ENCODE results near the gene BORCS8.
A peak's percentile ranks its signal among the peaks of the same experiment; 100 is the strongest.
"Not testable (repeated sequence)": the region's sequence is repeated elsewhere in the genome, so short reads cannot be mapped to it uniquely, and the experiment has no call there.

The BORCS8 gene

DNA sequence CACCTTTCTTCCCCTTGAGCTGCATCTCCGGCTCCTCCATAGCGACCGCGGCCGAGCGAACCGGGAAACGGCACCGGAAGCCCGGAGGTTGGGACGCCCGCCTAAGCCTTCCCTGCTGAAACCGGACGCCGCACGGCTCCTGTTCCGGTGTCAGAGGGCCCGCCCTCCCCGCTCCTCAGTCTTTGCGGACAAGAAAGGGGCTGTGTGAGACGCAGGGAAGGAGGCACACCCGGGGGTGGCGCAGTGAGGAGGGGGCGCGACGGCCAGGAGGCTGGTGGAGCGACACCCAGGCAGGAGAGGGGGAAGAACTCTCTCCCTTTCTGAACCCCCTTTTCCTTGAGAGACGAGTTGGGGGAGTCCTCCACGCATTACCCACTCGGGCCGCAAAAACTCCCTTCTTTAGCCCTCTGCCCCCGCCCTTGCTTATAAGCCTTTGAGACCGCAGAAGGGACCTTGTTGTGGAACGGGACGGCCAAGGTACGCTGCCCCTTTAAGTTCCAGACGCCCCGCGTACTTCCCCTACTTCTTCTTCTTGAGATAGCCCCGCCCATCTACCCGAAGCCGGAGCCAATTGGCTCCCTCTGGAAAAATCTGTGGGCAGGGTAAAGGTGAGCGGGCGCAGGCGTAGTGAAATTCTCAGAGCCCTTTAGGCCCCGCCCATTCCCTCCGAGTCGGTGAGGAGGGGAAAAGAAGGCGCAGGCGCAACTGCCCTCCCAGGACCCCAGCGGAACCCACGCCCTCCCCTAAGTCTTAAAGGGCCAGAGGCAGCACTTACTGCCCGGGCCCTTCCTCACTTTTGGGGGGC lies at the start of gene BORCS8, which contains the start of gene RFXANK:
BORCS8 (minus strand) TSS at position 75 of the 805 bp plus-strand sequence; CDS start at position 40, 35 bp downstream.
RFXANK (plus strand) TSS at position 181 of the 805 bp plus-strand sequence. CDS start 1,689 bp downstream, outside the sequence.
- DNase-seq = peak; percentile 94

DNA sequence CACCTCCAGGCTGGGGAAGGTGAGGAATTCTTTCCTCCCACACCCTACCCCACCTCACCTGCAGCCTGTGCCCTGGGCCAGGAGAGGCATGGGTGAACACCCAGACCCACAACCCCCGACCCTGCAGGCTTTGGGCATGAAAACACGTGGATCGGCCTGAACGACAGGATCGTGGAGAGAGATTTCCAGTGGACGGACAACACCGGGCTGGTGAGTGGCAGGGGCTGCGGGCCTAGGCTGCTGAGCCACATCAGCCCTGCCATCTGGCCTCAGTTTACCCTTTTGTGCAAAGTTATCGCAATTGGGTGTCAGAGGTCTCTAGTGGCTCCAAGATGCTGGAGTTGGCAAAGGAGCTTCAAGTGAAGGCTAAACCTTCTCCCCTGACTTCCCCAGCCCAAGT lies 48.5 kb upstream of the BORCS8 start:
- no peak for DNase-seq

DNA sequence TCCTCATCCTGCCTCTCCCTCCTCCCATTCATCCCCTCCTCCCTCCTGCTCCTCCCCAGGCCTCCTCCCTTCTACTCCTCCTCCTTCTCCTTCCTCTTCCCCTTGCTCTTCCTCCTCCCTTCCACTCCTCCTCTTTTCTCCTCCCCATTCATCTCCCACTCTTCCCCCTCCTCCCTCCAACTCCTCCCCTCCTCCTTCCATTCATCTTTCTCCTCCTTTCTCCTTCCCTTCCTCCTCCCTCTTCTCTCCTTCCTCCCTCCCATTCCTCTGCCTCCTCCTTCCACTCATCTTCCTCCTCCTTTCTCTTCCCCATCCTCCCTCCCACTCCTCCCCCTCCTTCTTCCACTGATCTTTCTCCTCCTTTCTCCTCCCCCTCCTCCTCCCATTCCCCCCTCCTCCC lies 47.7 kb upstream of the BORCS8 start:
- no peak for DNase-seq

DNA sequence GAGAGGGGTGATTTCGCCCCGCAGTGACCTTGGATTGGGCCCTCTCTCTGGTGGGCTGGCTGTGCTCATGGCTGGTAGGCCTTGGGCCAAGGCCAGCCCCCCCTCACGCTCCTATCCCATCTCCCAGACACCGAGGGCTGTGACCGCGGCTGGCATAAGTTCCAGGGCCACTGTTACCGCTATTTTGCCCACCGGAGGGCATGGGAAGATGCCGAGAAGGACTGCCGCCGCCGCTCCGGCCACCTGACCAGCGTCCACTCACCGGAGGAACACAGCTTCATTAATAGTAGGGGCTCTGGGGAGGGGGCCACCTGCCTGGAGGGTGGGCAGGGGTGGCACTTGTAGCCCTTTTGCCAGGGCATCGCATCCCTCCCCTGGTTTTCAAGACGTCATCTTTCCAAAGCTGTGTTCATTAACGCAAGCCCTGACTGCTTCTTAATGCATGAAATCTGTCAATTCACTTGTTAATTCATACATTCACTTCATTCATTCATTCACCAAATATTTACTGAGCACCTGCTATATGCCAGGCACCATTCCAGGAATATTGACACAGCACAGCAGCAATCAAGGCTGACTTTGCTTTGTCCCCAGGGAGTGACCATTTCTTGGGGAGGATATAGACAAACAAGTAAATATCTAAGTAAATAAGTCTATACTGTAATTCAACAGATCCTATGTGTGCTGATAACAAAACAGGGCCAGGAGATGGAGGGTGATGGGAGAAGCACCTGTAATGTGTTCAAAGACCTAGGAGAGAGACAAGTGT lies 46.4 kb upstream of the BORCS8 start:
- no peak for DNase-seq

DNA sequence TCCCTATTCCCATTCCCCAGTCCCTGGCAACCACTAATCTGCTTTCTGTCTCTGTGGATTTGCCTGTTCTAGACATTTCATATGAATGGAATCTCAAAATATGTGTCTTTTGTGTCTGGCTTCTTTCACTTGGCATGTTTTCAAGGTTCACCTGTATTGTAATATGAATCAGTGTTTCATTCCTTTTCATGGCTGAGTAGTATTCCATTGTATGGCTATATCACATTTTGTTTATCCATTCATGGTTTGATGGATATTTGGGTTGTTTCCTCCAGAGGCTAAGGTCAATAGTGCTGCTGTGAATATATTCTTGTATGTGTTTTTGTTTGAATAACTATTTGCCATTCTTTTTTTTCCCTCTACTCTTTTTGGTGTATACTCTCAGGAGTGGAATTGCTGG lies 44.2 kb upstream of the BORCS8 start:
- no peak for DNase-seq

DNA sequence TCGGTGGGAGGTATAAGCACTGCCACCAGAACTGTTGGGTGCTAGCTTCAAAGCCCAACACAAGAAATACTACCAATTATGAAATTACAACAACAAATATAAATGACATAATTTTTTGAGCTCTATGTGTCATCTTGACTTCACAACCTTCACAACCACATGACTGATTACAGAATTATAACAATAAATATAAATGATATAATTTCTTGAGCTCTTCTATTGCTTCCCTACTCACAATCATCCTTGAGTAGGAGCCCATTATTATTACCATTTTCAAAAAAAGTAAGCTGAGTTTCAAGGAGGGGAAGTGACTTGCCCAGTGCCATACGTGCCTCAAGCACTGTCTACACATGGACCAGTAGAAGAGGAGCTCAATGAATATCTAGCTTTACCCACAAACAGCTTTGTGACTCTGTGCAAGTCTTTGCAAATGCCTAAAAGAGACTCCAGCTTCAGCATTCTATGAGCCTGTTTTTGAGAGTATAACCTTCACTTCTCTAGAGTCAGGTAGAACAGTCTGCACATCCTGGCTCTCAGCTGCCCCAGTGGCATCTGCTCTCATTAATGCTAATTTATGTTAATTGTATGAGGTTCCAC lies 42.4 kb upstream of the BORCS8 start:
- DNase-seq = no peak

DNA sequence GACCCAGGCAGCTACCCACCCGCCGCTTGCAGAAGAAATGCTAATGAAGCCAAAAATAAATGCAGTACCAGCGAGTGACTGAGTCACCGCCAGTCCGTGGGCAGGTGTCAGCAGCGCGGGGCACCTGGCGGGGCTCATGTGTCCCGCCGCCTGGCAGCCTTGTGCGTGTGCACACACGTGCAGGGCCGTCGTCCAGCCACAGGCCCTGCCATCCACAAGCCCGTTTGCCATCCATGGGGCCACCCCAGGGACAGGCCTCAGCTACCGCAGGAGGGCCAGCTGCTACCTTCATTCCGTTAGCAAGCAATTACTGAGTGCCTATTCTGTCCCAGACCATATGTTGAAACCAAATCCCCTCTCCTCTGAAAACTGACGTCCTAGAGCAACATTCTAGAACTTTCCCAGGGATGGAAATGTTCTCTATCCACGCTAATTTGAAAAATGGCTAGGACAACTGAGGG lies 40.3 kb upstream of the BORCS8 start:
- no peak for DNase-seq

DNA sequence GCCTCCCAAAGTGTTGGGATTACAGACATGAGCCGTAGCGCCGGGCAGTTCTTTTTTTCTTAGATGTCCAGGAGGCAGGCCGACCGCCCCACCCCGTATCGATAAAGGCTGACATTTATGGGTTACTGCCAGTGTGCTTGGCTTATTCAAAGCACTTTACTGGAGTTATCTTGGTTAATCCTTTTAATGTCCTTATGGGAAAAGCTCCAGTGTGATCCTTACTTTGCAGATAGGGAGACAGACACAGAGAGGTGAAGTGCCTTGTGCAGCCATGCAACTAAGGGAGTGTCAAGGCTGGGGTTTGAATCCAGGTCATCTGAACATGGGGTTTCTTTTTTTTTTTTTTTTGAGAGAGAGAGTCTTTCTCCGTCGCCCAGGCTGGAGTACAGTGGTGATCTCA lies 39.0 kb upstream of the BORCS8 start:
- DNase-seq = no peak

DNA sequence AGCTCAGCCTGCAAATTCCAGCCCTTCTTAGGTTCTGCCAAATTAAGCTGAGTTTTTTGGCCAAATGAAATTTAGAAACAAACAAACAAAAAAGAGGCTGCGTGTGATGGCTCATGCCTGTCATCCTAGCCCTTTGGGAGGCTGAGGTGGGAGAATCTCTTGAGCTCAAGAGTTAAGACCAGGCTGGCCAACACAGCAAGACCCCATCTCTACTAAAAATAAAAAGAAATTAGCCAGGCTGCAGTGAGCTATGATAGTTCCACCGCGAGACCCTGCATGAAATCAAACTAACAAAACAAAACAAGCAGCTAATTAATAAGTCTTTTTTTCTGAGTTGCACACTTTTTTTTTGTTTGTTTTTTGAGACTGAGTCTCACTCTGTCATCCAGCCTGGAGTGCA lies 37.7 kb upstream of the BORCS8 start:
- no peak for DNase-seq

DNA sequence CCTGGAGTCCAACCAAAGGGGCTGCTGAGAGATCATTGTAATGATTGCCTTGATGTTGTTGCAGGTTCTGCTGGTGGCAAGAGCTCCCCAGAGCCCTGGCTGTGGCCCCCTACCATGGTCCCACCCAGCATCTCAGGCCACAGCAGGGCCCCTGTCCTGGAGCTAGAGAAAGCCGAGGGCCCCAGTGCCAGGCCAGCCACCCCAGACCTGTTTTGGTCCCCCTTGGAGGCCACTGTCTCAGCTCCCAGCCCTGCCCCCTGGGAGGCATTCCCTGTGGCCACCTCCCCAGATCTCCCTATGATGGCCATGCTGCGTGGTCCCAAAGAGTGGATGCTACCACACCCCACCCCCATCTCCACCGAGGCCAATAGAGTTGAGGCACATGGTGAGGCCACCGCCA lies 35.3 kb upstream of the BORCS8 start:
- no peak for DNase-seq

DNA sequence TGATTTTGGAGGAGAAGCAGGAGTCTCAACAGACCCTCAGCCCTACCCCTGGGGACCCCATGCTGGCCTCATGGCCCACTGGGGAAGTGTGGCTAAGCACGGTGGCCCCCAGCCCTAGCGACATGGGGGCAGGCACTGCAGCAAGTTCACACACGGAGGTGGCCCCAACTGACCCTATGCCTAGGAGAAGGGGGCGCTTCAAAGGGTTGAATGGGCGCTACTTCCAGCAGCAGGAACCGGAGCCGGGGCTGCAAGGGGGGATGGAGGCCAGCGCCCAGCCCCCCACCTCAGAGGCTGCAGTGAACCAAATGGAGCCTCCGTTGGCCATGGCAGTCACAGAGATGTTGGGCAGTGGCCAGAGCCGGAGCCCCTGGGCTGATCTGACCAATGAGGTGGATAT lies 34.7 kb upstream of the BORCS8 start:
- DNase-seq = no peak

DNA sequence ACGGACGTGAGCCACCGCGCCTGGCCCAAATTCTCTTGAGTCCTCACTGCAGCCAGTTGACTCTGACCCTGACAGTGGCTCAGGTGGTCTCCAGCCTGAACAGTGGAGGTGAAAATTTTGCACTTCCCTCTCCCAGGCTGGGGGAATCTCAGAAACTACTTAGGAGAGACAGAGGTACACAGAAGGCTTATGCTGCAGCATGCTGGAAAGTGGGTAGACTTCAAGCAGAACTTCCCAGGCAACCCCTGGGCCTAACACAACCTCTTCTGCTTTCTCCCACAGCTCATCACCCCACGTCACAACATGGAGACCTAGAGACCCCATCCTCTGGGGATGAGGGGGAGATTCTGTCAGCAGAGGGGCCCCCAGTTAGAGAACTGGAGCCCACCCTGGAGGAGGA lies 34.3 kb upstream of the BORCS8 start:
- no peak for DNase-seq

DNA sequence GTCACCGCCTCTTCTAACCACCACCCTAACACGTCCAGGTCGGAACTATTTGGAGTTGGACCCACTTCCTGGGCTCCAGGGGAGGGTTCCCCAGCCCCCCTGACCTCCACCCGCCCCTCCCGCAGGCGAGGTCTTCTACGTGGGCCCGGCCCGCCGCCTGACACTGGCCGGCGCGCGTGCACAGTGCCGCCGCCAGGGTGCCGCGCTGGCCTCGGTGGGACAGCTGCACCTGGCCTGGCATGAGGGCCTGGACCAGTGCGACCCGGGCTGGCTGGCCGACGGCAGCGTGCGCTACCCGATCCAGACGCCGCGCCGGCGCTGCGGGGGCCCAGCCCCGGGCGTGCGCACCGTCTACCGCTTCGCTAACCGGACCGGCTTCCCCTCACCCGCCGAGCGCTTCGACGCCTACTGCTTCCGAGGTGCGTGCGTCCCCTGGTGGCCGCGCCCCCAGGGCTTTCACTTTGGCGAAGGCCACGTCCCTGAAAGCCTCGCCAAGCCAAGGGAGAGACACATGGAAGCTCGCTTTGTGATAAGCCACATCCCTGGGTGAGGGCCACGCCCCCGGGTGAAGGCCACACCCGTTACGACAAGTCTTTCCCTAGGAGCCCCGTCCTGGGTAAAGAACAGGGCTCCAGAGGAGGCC lies 33.0 kb upstream of the BORCS8 start:
- peak; percentile 65 for DNase-seq

DNA sequence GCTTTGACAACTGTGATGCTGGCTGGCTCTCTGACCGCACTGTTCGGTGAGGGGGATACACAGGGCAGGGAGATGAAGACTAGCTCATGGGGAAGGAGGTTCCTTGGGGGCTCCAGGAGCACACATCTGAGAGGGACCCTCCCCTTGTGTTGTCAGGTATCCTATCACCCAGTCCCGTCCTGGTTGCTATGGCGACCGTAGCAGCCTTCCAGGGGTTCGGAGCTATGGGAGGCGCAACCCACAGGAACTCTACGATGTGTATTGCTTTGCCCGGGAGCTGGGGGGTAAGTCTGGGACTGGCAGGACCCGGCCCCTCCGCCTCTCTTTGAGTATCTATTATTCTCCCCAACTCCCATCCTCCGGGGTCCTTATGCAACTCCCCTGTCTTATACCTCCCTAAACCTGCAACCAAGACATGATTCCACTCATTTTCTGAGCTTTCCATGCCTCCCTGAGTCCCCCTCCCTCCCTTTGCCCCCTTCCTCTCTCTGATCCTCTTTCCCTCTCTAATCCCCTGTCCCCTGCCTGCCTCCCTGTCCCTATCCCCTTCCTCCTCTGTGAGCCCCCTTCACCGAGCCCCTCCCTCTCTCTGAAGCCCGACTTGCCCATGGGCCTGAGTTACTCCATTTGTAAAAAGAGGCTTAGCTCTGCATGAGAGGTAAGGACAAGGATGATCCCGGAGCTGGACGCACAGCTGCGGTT lies 32.3 kb upstream of the BORCS8 start:
- no peak for DNase-seq

DNA sequence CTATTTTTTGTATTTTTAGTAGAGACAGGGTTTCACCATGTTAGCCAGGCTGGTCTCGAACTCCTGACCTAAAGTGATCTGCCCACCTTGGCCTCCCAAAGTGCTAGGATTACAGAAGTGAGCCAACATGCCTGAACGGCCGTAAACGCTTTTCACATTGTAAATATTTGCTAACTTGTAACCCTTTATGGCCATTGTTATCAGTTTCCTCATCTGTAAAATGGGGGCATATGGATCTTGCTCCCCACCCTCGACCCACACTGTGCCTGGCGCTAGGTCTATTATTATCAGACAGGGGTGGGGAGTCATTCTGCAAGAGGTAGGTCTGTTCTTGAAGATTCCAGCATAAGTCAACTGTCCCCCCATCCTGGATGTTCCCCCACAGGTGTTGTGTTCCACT lies 31.7 kb upstream of the BORCS8 start:
- DNase-seq = no peak

DNA sequence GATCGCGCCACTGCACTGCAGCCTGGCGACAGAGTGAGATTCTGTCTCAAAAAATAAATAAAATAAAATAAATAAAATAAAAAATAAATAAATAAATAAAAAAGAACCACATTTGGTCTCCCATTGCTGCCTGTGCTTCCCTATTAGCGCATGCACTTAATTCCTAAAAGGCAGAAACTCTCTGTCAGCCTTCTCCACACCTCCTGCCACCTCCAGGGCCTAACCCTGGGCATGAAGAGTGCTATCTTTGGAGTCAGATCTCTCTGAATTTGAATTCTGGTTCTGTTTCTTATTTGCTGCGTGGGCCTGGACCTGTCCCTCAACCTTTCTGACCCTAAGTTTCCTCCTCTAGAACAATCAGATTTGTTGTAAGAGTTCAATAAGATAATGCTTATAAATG lies 31.1 kb upstream of the BORCS8 start:
- DNase-seq = no peak

DNA sequence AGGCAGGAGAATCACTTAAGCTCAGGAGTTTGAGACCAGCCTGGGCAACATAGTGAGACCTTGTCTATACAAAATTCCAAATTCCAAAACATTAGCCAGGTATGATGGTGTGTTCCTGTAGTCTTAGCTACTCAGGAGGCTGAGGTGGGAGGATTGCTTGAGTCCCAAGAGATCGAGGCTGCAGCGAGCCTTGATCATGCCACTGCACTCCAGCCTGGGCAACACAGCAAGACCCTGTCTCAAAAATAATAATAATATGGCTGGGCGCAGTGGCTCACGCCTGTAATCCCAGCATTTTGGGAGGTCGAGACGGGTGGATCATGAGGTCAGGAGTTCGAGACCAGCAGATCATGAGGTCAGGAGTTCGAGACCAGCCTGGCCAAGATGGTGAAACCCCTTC lies 29.0 kb upstream of the BORCS8 start:
- DNase-seq = not testable (repeated sequence)

DNA sequence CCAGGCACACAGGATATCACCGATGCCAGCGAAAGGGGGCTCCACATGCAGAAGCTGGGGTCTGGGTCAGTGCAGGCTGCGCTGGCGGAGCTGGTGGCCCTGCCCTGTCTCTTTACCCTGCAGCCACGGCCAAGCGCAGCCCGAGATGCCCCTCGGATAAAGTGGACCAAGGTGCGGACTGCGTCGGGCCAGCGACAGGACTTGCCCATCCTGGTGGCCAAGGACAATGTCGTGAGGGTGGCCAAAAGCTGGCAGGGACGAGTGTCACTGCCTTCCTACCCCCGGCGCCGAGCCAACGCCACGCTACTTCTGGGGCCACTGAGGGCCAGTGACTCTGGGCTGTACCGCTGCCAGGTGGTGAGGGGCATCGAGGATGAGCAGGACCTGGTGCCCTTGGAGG lies 27.0 kb upstream of the BORCS8 start:
- DNase-seq = no peak

DNA sequence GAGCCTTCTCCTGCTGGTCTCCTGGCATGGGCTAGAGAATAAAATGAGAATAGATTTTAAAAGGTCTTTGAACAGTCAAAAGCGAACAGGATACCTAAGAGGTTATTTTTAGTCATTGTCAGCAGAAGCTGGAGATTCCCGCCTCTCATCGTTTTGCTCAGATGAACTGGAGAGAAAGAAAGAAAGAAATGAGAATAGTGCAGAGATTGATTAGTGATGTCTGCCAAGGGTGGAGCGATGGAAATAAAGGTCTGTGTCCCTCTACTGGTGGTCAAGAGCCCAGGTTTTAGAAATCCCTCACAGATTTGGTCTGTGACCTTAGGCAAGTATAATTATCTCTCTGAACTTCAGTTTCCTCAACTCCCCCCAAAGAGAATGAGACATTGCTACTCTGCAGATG lies 25.1 kb upstream of the BORCS8 start:
- no peak for DNase-seq

DNA sequence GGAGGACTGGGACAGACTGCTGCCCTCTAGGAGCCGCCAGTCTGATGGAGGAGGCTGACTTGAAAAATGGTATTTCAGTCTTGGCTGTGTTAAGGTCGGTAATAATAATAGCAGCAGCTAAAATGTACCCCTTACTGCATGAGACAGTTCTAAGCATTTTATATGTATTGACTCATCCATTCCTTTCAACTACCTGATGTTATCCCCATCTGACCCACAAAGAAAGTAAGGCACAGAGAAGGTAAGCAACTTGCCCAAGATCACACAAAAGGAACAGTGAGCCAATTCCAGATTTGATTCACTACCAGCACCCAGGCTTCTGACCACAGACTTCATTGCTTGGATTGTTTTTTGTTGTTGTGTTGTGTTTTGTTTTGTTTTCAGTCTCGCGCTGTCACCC lies 23.8 kb upstream of the BORCS8 start:
- DNase-seq = no peak

DNA sequence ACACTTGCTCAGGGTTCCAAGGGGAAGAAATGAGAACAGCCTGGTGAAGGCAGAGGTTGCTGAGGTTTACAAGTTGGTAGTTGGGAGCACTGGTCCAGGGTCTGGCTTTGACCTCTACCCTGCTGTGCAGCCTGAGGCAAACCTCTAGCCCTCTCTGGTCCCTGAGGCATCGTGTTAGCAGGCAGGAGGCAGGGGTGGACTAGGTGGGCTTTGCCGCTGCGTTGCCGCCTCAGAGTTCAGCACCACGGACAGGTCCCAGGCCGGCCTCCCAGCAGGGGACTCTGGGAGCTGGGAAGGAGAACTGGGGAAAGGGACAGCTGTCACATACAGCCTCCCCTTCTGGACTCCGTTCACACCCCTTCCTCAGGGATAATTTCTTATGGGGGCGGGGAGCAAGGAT lies 22.9 kb upstream of the BORCS8 start:
- DNase-seq = no peak

DNA sequence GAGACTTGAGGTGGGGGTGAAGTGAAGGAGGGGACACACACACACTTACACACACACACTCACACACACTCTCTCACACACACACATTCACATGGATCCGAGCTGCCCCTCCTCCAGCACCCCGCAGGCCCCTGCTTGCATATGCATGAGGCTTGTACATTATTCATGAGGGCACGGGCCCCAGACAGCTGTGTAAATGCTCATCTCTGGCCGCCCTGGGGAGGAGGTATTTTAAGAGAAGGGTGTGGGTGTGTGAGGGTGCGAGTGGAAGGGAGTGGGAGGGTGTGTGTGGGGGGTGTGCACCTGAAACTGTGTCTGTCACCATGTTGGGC lies 22.2 kb upstream of the BORCS8 start:
- DNase-seq = no peak
